Measurements from ENCODE around the gene NR2F1-AS1.

DNA sequence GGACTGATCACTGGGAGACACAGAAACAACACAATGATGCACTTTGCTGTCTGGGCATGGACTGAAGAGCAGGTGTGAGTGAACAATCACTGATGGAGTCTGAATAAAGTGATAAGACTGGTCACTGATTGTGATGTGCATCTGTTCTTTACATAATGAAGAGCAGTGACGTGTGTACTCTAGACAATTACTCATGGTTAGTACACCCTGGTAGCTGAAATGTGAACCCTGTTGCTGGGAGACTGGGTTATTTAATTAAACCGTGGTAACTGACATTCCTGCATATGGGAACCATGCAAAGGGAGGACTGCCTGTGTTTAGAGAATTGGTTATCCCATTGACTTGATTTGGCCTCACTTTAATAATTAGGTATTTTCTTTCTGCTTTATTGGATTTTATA is 202.9 kb downstream of the NR2F1-AS1 start:
- TF ChIP-seq, protein P1, sequence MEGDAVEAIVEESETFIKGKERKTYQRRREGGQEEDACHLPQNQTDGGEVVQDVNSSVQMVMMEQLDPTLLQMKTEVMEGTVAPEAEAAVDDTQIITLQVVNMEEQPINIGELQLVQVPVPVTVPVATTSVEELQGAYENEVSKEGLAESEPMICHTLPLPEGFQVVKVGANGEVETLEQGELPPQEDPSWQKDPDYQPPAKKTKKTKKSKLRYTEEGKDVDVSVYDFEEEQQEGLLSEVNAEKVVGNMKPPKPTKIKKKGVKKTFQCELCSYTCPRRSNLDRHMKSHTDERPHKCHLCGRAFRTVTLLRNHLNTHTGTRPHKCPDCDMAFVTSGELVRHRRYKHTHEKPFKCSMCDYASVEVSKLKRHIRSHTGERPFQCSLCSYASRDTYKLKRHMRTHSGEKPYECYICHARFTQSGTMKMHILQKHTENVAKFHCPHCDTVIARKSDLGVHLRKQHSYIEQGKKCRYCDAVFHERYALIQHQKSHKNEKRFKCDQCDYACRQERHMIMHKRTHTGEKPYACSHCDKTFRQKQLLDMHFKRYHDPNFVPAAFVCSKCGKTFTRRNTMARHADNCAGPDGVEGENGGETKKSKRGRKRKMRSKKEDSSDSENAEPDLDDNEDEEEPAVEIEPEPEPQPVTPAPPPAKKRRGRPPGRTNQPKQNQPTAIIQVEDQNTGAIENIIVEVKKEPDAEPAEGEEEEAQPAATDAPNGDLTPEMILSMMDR (conservative IDR thresholded peaks at IDR 0.05; ENCODE audit: low read depth, low read length) = no peak
- TF ChIP-seq EZH2phosphoT487 (IDR thresholded peaks at IDR 0.05; ENCODE audit: borderline replicate concordance, low read length) (no peak), EZH2 (IDR thresholded peaks at IDR 0.05; ENCODE audit: low read length, unreplicated experiment) (no peak)

Data from PC-3 (cell line).